SK-N-SH (cell line): ENCODE data around the gene DLG2. TPM values are rescaled to one million over a fixed set of nuclear protein-coding genes. Genes with fewer than 3 reads are reported as not detected.

Source experiments
- CTCF ChIA-PET: fragments of 300-600, 350-600 bp; formaldehyde crosslinking; extraction: SDS; loops from one replicate; lab custom pipeline; 2021; lab: Yijun Ruan, JAX
- POLR2A ChIA-PET: fragments of 350-600 bp; sonication (Branson Sonifier 250); formaldehyde crosslinking; extraction: SDS; loops from one replicate; lab custom pipeline; 2020; ENCODE audit warnings: antibody characterized with exemption, inconsistent platforms; lab: Yijun Ruan, JAX
- DNase-seq: peaks from one replicate; pipeline ENCODE4 v3.0.0; 2012
- H2AFZ ChIP-seq: fragments of 200-600 bp; sonication (generic); 2 replicates; pipeline ENCODE4 v1.8.1; 2016; ENCODE audit warnings: antibody characterized with exemption, mild to moderate bottlenecking, low read depth
- H3F3A ChIP-seq: fragments of 200-600 bp; sonication (generic); replicated peaks from 2 replicates; pipeline ENCODE3; 2016; ENCODE audit warnings: antibody characterized with exemption, mild to moderate bottlenecking; ENCODE audit not compliant: insufficient read depth
- H3K27ac ChIP-seq, 2 experiments: fragments of 200-500 bp in 1 of 2; fragments of 200-600 bp in 1 of 2; sonication (Bioruptor generic) in 1 of 2; sonication (generic), shearing (Covaris generic) in 1 of 2; 2 replicates each; pipeline versions ENCODE4 v1.5.1 to v1.6.1; 2014 to 2016; ENCODE audit warnings: low read depth in 2 of 2, inconsistent platforms in 1 of 2, low read length in 1 of 2, mild to moderate bottlenecking in 1 of 2, mixed read lengths in 1 of 2
- H3K27me3 ChIP-seq: fragments of 200-600 bp; sonication (generic), shearing (Covaris generic); 2 replicates; pipeline ENCODE4 v1.6.1; 2016; ENCODE audit warnings: mixed run types; ENCODE audit not compliant: insufficient read depth
- H3K36me3 ChIP-seq, 2 experiments: fragments of 200-500 bp in 1 of 2; fragments of 200-600 bp in 1 of 2; sonication (Bioruptor generic) in 1 of 2; sonication (generic) in 1 of 2; replicated peaks in 1 of 2; 2 replicates each; pipeline versions ENCODE3 to v1.5.1; 2014 to 2016; ENCODE audit warnings: low read length in 1 of 2, mild to moderate bottlenecking in 1 of 2; ENCODE audit not compliant: insufficient read depth in 2 of 2, control insufficient read depth in 1 of 2
- H3K4me1 ChIP-seq, 2 experiments: fragments of 200-500 bp in 1 of 2; fragments of 200-600 bp in 1 of 2; sonication (Bioruptor generic) in 1 of 2; sonication (generic), shearing (Covaris generic) in 1 of 2; 2 replicates each; pipeline versions ENCODE4 v1.5.1 to v1.6.1; 2014 to 2016; ENCODE audit warnings: low read depth in 1 of 2, low read length in 1 of 2, mixed run types in 1 of 2; ENCODE audit not compliant: insufficient read depth in 2 of 2, control insufficient read depth in 1 of 2
- H3K4me2 ChIP-seq: fragments of 200-600 bp; sonication (generic), shearing (Covaris generic); 2 replicates; pipeline ENCODE4 v1.6.1; 2017; ENCODE audit warnings: mixed run types
- H3K4me3 ChIP-seq, 2 experiments: fragments of 200-500 bp in 1 of 2; fragments of 200-600 bp in 1 of 2; sonication (Bioruptor generic) in 1 of 2; sonication (generic), shearing (Covaris generic) in 1 of 2; 2 replicates each; pipeline versions ENCODE4 v1.5.1 to v1.8.1; 2014 to 2016; ENCODE audit warnings: low read depth in 2 of 2, inconsistent platforms in 1 of 2, low read length in 1 of 2, mild to moderate bottlenecking in 1 of 2, mixed read lengths in 1 of 2, moderate library complexity in 1 of 2
- H3K79me2 ChIP-seq: fragments of 200-600 bp; sonication (generic); 2 replicates; pipeline ENCODE4 v1.8.1; 2017; ENCODE audit warnings: mild to moderate bottlenecking; ENCODE audit not compliant: insufficient read depth
- H3K9ac ChIP-seq: fragments of 200-600 bp; sonication (generic); 2 replicates; pipeline ENCODE4 v1.6.1; 2017; ENCODE audit warnings: mixed run types
- H3K9me2 ChIP-seq: fragments of 200-600 bp; sonication (generic); 2 replicates; pipeline ENCODE4 v1.6.1; 2017; ENCODE audit warnings: mixed run types
- H3K9me3 ChIP-seq: fragments of 200-600 bp; sonication (generic); 2 replicates; pipeline ENCODE4 v1.6.1; 2017; ENCODE audit warnings: mixed run types, mild to moderate bottlenecking, moderate library complexity
- H4K20me1 ChIP-seq: fragments of 200-600 bp; sonication (generic); 2 replicates; pipeline ENCODE4 v1.6.1; 2017; ENCODE audit warnings: mild to moderate bottlenecking, mixed run types; ENCODE audit not compliant: insufficient read depth
- CHD2 ChIP-seq: fragments of 150-350 bp; IDR thresholded peaks from 2 replicates; pipeline ENCODE4 v1.6.1; 2018; ENCODE audit warnings: low read length; ENCODE audit not compliant: partially characterized antibody
- ELF1 ChIP-seq: IDR thresholded peaks from 2 replicates; pipeline ENCODE4 v1.4.0; 2012
- EP300 ChIP-seq, 2 experiments: IDR thresholded peaks; 2 replicates each; pipeline versions ENCODE4 v1.4.0 to v1.6.1; 2012; ENCODE audit warnings: borderline replicate concordance in 1 of 2, low read depth in 1 of 2, low read length in 1 of 2
- FOSL2 ChIP-seq: IDR thresholded peaks from 2 replicates; pipeline ENCODE4 v1.4.0; 2012; ENCODE audit warnings: low read depth, mild to moderate bottlenecking, moderate library complexity, borderline replicate concordance
- FOXM1 ChIP-seq: IDR thresholded peaks from 2 replicates; pipeline ENCODE4 v1.4.0; 2012; ENCODE audit warnings: low read depth, mild to moderate bottlenecking
- GABPA ChIP-seq: IDR thresholded peaks from 2 replicates; pipeline ENCODE4 v1.4.0; 2012; ENCODE audit warnings: low read depth, mild to moderate bottlenecking
- GATA2 ChIP-seq: sonication (generic); formaldehyde crosslinking; IDR thresholded peaks from 2 replicates; pipeline ENCODE4 v1.5.0; 2020; ENCODE audit warnings: mild to moderate bottlenecking, missing genetic modification reagents
- JUND ChIP-seq: IDR thresholded peaks from 2 replicates; pipeline ENCODE4 v1.4.0; 2012
- MEF2A ChIP-seq: IDR thresholded peaks from 2 replicates; pipeline ENCODE4 v1.4.0; 2012; ENCODE audit warnings: low read depth, borderline replicate concordance
- MXI1 ChIP-seq: IDR thresholded peaks from 2 replicates; pipeline ENCODE4 v1.6.1; 2012; ENCODE audit warnings: mild to moderate bottlenecking, low read depth, low read length, improper control_type of control experiment
- NFIC ChIP-seq: IDR thresholded peaks from 2 replicates; pipeline ENCODE4 v1.4.0; 2012; ENCODE audit warnings: borderline replicate concordance
- POLR2AphosphoS5 ChIP-seq: IDR thresholded peaks from 2 replicates; pipeline ENCODE4 v1.6.1; 2012; ENCODE audit warnings: low read depth, low read length
- RCOR1 ChIP-seq: fragments of 150-350 bp; IDR thresholded peaks from 2 replicates; pipeline ENCODE4 v1.6.1; 2017; ENCODE audit warnings: antibody characterized with exemption, low read length
- RXRA ChIP-seq: IDR thresholded peaks from 2 replicates; pipeline ENCODE4 v1.4.0; 2012; ENCODE audit warnings: low read depth, mild to moderate bottlenecking, borderline replicate concordance
- SIN3A ChIP-seq: IDR thresholded peaks from 2 replicates; pipeline ENCODE4 v1.6.1; 2012; ENCODE audit warnings: low read depth, mild to moderate bottlenecking, low read length, moderate library complexity, borderline replicate concordance
- TAF1 ChIP-seq: IDR thresholded peaks from 2 replicates; pipeline ENCODE4 v1.6.1; 2012; ENCODE audit warnings: low read depth, mild to moderate bottlenecking, low read length, moderate library complexity, borderline replicate concordance
- WGBS: methylation state at CpG from one replicate; pipeline ENCODE4 v1.1.6; 2017; ENCODE audit warnings: low lambda C conversion rate; 5-methylcytosine and 5-hydroxymethylcytosine counted together
- polyA plus RNA-seq, 3 experiments: library from polyadenylated mRNA; depleted of rRNA; stranded (reverse); fragments of >200 nt; gene quantifications; 2 replicates each; pipeline ENCODE4 v1.2.3, GENCODE V29; 2012
- TF ChIP-seq, protein P1 (sequence below): fragments of 200-600 bp; sonication (generic); IDR thresholded peaks from 2 replicates; pipeline ENCODE4 v1.6.1; 2017; ENCODE audit warnings: antibody characterized with exemption, mild to moderate bottlenecking, moderate library complexity
- TF ChIP-seq, protein P2 (sequence below): IDR thresholded peaks from 2 replicates; pipeline ENCODE4 v1.4.0; 2012; ENCODE audit warnings: low read depth, borderline replicate concordance
- TF ChIP-seq, protein P3 (sequence below): fragments of 150-350 bp; IDR thresholded peaks from 2 replicates; pipeline ENCODE4 v1.6.1; 2017; ENCODE audit warnings: antibody characterized with exemption, low read length, low read depth, borderline replicate concordance
- TF ChIP-seq, protein P4 (sequence below): IDR thresholded peaks from 2 replicates; pipeline ENCODE4 v1.4.0; 2012; ENCODE audit warnings: low read depth, borderline replicate concordance
- TF ChIP-seq, protein P5 (sequence below): IDR thresholded peaks from 2 replicates; pipeline ENCODE4; 2012

DLG2 gene
- polyA plus RNA-seq, 1 of the 3 experiments (the other 2 are of a cell fraction): 0.21 TPM

DNA sequence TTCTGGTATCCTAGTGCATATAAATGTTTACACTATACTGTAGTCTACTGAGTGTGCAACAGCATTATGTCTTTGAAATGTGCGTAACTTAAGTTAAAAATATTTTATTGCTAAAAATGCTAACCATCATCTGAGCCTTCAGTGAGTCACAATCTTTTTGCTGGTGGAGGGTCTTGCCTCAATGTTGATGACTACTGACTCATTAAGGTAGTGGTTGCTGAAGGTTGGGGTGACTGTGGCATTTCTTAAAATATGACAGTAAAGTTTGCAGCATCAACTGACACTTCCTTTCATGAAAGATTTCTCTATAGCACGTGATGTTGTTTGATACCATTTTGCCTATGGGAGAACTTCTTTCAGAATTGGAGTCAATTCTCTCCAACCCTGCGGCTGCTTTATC is 46.2 kb upstream of the DLG2 start (continued):
- TF ChIP-seq, protein P1, sequence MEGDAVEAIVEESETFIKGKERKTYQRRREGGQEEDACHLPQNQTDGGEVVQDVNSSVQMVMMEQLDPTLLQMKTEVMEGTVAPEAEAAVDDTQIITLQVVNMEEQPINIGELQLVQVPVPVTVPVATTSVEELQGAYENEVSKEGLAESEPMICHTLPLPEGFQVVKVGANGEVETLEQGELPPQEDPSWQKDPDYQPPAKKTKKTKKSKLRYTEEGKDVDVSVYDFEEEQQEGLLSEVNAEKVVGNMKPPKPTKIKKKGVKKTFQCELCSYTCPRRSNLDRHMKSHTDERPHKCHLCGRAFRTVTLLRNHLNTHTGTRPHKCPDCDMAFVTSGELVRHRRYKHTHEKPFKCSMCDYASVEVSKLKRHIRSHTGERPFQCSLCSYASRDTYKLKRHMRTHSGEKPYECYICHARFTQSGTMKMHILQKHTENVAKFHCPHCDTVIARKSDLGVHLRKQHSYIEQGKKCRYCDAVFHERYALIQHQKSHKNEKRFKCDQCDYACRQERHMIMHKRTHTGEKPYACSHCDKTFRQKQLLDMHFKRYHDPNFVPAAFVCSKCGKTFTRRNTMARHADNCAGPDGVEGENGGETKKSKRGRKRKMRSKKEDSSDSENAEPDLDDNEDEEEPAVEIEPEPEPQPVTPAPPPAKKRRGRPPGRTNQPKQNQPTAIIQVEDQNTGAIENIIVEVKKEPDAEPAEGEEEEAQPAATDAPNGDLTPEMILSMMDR: no peak
- TF ChIP-seq MXI1 (no peak), NFIC (no peak), CHD2 (no peak)
- TF ChIP-seq, protein P2, sequence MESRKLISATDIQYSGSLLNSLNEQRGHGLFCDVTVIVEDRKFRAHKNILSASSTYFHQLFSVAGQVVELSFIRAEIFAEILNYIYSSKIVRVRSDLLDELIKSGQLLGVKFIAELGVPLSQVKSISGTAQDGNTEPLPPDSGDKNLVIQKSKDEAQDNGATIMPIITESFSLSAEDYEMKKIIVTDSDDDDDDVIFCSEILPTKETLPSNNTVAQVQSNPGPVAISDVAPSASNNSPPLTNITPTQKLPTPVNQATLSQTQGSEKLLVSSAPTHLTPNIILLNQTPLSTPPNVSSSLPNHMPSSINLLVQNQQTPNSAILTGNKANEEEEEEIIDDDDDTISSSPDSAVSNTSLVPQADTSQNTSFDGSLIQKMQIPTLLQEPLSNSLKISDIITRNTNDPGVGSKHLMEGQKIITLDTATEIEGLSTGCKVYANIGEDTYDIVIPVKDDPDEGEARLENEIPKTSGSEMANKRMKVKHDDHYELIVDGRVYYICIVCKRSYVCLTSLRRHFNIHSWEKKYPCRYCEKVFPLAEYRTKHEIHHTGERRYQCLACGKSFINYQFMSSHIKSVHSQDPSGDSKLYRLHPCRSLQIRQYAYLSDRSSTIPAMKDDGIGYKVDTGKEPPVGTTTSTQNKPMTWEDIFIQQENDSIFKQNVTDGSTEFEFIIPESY: no peak
- TF ChIP-seq, protein P3, sequence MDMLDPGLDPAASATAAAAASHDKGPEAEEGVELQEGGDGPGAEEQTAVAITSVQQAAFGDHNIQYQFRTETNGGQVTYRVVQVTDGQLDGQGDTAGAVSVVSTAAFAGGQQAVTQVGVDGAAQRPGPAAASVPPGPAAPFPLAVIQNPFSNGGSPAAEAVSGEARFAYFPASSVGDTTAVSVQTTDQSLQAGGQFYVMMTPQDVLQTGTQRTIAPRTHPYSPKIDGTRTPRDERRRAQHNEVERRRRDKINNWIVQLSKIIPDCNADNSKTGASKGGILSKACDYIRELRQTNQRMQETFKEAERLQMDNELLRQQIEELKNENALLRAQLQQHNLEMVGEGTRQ: no peak

DNA sequence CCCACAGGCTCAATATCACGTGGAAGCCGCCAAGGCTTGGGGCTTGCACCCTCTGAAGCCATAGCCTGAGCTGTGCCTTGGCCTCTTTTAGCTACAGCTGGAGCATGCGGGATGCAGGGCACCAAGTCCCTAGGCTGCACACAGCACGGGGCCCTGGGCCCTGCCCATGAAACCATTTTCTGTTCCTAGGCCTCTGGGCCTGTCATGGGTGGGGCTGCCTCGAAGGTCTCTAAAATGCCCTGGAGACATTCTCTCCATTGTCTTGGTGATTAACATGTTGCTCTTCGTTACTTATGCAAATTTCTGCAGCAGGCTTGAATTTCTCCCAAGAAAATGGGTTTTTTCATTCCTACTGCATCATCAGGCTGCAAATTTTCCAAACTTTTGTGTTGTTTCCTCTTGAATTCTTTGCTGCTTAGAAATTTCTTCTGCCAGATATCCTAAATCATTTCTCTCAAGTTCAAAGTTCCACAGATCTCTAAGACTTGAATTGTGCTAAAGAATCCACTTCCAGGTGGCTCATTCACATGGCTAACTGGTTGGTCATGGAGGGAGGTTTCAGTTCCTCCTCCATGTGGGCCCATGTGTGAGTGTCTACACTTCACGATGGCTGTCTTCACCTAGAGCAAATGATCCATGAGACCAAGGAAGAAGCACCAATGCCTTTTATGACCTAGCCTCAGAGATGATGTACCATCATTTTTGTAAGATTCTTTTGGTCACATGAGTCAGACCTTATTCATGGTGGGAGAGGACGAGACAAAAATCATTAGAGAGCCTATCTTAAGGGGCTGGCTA is 45.2 kb upstream of the DLG2 start:
- no peak for DNase-seq
- Histone ChIP-seq H2AFZ (no peak overlapping the region), H3K4me1 (no peaks in the 10 kb centered on the region), H3K4me3 (no peak overlapping the region), H3K9me2 (0 out of 2 replicates have a peak, but pooled peaks cover 3% of the 10 kb centered on the region), H3K9me3 (no peaks in the 10 kb centered on the region), H3F3A (no peaks in the 10 kb centered on the region), H3K79me2 (no peaks in the 10 kb centered on the region), H3K27ac (no peak overlapping the region), H3K36me3 (no peaks in the 10 kb centered on the region), H3K27me3 (no peaks in the 10 kb centered on the region), H3K4me2 (no peak overlapping the region), H4K20me1 (no peaks in the 10 kb centered on the region), H3K9ac (no peak overlapping the region)
- 52% methylated on average over 4 of the region's 8 CpGs for WGBS
- ChIA-PET POLR2A (no interaction called here), CTCF (no interaction called here)
- TF ChIP-seq RXRA (no peak), POLR2AphosphoS5 (no peak), RCOR1 (no peak), SIN3A (no peak), JUND (no peak), FOXM1 (no peak), MEF2A (no peak), GATA2 (CRISPR knock-in tag) (no peak), ELF1 (no peak), CHD2 (no peak), EP300 (IDR thresholded peaks at IDR 0.05; ENCODE audit: borderline replicate concordance in 1 of 2, low read depth in 1 of 2, low read length in 1 of 2) (no peak), FOSL2 (no peak), TAF1 (no peak), GABPA (no peak)
- TF ChIP-seq, protein P4, sequence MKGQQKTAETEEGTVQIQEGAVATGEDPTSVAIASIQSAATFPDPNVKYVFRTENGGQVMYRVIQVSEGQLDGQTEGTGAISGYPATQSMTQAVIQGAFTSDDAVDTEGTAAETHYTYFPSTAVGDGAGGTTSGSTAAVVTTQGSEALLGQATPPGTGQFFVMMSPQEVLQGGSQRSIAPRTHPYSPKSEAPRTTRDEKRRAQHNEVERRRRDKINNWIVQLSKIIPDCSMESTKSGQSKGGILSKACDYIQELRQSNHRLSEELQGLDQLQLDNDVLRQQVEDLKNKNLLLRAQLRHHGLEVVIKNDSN: no peak
- TF ChIP-seq, protein P5, sequence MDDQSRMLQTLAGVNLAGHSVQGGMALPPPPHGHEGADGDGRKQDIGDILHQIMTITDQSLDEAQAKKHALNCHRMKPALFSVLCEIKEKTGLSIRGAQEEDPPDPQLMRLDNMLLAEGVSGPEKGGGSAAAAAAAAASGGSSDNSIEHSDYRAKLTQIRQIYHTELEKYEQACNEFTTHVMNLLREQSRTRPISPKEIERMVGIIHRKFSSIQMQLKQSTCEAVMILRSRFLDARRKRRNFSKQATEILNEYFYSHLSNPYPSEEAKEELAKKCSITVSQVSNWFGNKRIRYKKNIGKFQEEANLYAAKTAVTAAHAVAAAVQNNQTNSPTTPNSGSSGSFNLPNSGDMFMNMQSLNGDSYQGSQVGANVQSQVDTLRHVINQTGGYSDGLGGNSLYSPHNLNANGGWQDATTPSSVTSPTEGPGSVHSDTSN: no peak
- TF ChIP-seq, protein P1: no peak
